ENCODE measurements around the gene SETBP1. TPM values are rescaled to one million over a fixed set of nuclear protein-coding genes. Genes with fewer than 3 reads are reported as not detected.

The SETBP1 gene
- total and polyA plus RNA-seq, 9 of the 15 experiments (the other 6 are each of a cell fraction or from before 2014, with no cell fraction given): under 0.01 to 0.13 (median 0.04) TPM

DNA sequence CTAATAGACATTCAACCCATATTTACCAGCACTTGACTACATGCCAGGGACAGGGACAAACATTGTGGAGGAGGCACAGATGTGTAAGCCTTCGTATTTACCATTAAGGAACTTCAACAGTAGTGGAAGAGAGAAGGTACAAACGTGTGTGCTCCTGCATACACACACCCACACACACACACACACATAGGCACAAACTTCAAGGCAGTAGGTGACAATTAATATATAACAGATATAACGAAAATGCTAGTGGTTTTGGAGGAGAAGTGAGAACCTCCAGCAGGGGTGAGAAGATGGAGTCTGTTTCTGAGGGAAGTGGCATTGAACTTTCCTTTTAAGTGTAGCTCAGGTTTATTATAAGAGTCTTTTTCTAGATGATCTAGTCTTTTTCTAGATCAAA is 231.1 kb downstream of the SETBP1 start:
- no peak overlapping the region for H3K4me3 ChIP-seq
- in situ Hi-C loops (cut with MboI): no loop called here
- TF ChIP-seq KLF10 (CRISPR knock-in tag; IDR thresholded peaks at IDR 0.05) (no peak), NBN (IDR thresholded peaks at IDR 0.05; ENCODE audit: low read depth) (no peak), SPI1 (IDR thresholded peaks at IDR 0.05; ENCODE audit: borderline replicate concordance, low read depth, low read length) (no peak), RBM34 (IDR thresholded peaks at IDR 0.05; ENCODE audit: borderline replicate concordance, insufficient read depth, low read length) (no peak), POLR2G (IDR thresholded peaks at IDR 0.05; ENCODE audit: low read depth, low read length) (no peak)
- TF ChIP-seq, protein P1, sequence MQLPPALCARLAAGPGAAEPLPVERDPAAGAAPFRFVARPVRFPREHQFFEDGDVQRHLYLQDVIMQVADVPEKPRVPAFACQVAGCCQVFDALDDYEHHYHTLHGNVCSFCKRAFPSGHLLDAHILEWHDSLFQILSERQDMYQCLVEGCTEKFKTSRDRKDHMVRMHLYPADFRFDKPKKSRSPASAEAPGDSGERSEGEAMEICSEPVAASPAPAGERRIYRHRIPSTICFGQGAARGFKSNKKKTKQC (CRISPR knock-in tag; IDR thresholded peaks at IDR 0.05): no peak
- H3K27ac ChIP-seq (ENCODE audit: extremely low read depth, low read depth, low read length): no peak overlapping the region
- no peaks in the 10 kb centered on the region for H3K4me1 ChIP-seq (replicated peaks in 1 of 2; ENCODE audit: control insufficient read depth in 2 of 2, insufficient read depth in 2 of 2, low read length in 2 of 2)
- H3K9me1 ChIP-seq (ENCODE audit: control insufficient read depth, insufficient read depth, low read length): no peaks in the 10 kb centered on the region
- no peaks in the 10 kb centered on the region for H3K27me3 ChIP-seq (ENCODE audit: control insufficient read depth in 2 of 2, insufficient read depth in 2 of 2, low read length in 2 of 2)
- CTCF ChIA-PET (ENCODE audit: low intra/inter-chr PET ratio): no interaction called here
- H3K9ac ChIP-seq (ENCODE audit: insufficient read depth in 1 of 2, low read depth in 2 of 2, low read length in 2 of 2): no peak overlapping the region
- H3K79me2 ChIP-seq (ENCODE audit: control insufficient read depth, insufficient read depth, low read length): no peaks in the 10 kb centered on the region
- H4K20me1 ChIP-seq (replicated peaks; ENCODE audit: control insufficient read depth, insufficient read depth, low read length): no peaks in the 10 kb centered on the region
- H3K36me3 ChIP-seq (ENCODE audit: control insufficient read depth, insufficient read depth, low read length): no peaks in the 10 kb centered on the region
- no peak for FAIRE-seq
- no peak overlapping the region for H3K4me2 ChIP-seq (ENCODE audit: insufficient read depth, low read length)
- POLR2A ChIA-PET: no interaction called here
- intact Hi-C loops (cut with micrococcal nuclease): no loop called here
- DNase-seq (ENCODE audit: extremely low read depth in 1 of 4, low spot score in 3 of 4): no peak
- no peak for ATAC-seq
- no peak overlapping the region for H2AFZ ChIP-seq (ENCODE audit: low read depth, low read length)
- WGBS (ENCODE audit: insufficient coverage, low coverage, missing lambda C conversion rate): 0% methylated on average over 2 of the region's 3 CpGs
- no TSS peak for BruUV-seq (replicated peaks)
- no peaks in the 10 kb centered on the region for H3K9me3 ChIP-seq (replicated peaks; ENCODE audit: control insufficient read depth, insufficient read depth, low read depth, low read length)
